HG02642 (cell line): ENCODE data around the gene INPP5J.

Experiments used
- ATAC-seq: cut with Tn5 transposase; IDR thresholded peaks from one replicate; pipeline ENCODE4 v1.9.1; 2021; ENCODE audit warnings: mild to moderate bottlenecking; ENCODE audit not compliant: unreplicated experiment, poor library complexity

Gene INPP5J

GRCh38 chr22:31124290-31124689, 1.5 kb downstream of the INPP5J start:
- no peak for ATAC-seq

DNA sequence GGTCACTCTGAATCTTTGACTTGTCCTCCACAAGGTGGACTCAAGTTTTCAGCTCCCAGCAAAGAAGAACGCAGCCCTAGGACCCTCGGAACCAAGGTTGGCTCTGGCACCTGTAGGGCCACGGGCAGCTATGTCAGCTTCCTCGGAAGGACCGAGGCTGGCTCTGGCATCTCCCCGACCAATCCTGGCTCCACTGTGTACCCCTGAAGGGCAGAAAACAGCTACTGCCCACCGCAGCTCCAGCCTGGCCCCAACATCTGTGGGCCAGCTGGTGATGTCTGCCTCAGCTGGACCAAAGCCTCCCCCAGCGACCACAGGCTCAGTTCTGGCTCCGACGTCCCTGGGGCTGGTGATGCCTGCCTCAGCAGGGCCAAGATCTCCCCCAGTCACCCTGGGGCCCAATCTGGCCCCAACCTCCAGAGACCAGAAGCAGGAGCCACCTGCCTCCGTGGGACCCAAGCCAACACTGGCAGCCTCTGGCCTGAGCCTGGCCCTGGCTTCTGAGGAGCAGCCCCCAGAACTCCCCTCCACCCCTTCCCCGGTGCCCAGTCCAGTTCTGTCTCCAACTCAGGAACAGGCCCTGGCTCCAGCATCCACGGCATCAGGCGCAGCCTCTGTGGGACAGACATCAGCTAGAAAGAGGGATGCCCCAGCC, 2.2 kb downstream of the INPP5J start:
- no peak for ATAC-seq

DNA sequence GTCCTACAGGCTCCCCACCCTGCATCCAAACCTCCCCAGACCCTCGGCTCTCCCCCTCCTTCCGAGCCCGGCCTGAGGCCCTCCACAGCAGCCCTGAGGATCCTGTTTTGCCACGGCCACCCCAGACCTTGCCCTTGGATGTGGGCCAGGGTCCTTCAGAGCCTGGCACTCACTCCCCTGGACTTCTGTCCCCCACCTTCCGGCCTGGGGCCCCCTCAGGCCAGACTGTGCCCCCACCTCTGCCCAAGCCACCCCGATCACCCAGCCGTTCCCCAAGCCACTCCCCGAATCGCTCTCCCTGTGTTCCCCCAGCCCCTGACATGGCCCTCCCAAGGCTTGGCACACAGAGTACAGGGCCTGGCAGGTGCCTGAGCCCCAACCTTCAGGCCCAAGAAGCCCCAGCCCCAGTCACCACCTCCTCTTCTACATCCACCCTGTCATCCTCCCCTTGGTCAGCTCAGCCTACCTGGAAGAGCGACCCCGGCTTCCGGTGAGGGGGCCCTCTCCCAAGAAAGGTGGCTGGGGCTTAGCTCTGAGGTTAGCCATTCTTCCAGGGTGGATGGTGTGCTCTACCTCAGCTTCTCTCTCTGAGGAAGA, 2.9 kb downstream of the INPP5J start:
- no peak for ATAC-seq

- ATAC-seq, result no peak
Measured at GRCh38 chr22:31126128-31126868, 3.5 kb downstream of the INPP5J start.

GRCh38 chr22:31126869-31127175, 4.1 kb downstream of the INPP5J start:
- no peak for ATAC-seq

DNA sequence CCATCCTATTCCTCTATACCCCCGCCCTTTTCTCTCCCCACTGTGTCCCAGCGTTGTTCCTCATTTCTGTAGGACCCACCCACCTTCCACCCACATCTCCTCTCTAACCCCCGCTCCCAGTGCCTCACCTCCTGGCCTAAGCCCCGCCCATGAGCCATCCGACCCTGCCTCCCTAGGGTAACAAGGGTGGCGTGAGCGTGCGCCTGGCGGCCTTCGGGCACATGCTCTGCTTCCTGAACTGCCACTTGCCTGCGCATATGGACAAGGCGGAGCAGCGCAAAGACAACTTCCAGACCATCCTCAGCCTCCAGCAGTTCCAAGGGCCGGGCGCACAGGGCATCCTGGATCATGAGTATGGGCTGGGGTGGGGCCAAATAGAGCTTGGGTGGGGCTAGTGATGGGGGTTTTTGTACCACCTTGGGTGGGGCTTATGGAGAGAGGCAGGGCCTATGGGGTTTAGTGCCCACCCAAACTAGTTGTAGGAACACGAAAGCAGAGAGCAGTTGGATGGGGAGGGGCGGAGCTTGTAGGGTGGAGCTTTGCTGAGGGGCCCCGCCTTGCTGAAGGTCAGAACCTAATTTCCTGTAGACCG, 4.5 kb downstream of the INPP5J start:
- no peak for ATAC-seq

- ATAC-seq, result no peak
Measured at GRCh38 chr22:31128156-31128555, 5.4 kb downstream of the INPP5J start.

DNA sequence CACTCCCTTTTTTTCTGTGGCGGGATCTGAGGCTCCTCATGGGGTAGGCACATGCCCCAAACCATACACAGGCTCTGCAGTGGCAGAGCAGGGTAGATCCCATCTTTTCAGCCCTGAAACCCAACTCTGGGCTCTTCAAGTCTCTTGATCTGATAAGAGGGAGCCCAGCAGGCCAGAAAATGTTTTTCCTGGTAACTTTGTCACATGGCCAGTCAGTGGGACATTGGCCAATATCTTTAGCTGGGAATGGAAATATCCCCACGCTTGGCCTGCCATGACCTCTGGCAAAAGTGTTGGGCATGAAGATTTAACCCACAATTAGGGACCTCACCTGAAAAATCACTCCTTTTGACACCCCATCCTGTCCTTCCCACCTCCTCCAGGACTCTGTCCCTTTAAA, 8.1 kb downstream of the INPP5J start:
- ATAC-seq, result no peak

GRCh38 chr22:31133911-31134310, 11.1 kb downstream of the INPP5J start:
- ATAC-seq, result no peak

DNA sequence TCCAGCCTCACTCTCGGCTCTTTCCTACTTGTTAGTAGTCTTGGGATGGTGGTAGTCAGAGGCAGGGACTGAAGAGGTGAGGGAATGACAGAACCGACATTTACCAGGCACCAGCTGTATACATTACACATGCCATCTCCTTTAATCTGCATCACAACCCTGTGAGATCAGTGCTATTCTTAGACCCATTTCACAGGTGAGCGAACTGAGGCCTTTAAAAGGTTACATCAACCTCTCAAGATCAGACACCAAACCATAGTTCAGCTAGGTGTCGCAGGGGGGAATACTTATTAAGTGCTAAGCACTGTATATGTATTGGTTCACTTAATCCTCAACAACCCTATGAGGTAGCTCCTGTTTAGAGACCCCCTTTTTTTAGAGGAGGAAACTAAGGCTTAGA, 11.9 kb downstream of the INPP5J start:
- ATAC-seq, result no peak

GRCh38 chr22:31135706-31136105, 12.9 kb downstream of the INPP5J start:
- no peak for ATAC-seq

DNA sequence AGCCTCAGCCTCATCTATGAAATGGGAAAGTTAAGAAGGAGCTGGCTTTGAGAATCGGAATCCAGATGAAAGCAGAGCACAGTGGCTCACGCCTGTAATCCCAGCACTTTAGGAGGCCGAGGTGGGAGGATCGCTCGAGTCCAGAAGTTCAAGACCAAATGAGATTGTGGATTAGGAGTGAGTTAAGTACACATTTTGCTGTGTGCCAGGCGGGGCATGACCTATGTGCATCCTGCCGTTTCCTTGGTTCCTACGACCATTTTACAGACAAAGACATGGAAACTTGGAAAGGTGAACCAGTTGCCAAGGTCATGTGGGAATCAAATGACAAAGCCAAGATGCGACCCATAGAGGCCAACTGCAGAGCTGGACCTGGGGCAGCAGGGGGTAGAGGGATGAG, 13.4 kb downstream of the INPP5J start:
- no peak for ATAC-seq

DNA sequence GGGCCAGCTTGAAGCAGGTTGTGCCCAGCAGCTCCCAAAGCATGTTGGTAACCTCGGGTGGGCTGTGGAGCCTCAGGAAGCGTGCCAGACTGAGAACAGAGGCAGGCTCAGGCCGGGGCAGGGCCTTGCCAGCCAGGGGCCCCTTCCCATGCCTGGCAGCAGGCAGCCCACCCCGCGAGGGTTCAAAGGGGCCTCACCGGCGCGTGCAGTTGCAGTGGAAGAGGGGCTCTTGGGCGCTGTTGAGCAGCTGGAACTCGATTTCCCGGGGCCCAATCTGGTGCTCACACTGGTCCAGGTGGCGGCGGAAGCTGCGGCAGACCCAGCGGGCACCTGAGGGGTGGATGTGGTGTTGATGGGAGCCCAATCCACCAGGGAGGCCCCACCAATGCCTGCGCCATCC, 13.9 kb downstream of the INPP5J start:
- ATAC-seq, result no peak

- no peak for ATAC-seq
Measured at GRCh38 chr22:31137721-31138120, 15.0 kb downstream of the INPP5J start.

DNA sequence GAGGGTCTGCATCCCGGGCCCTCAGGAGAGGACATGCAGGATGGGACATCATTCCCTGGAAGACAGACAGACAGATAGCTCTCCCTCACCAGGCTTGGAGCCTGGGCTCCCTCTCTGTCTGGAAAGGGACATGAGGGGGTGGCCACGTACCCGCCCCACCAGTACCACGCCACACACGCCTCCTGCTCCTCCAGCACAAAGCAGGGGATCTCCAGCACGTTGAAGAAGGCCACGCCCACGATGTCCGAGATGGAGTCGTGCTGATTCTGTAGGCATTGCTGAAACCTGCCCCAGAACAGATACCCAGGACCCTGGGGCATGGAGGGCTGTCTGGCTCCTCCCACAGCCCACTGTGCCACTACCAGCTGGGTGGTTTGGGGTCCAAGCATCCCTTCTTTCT, 15.4 kb downstream of the INPP5J start:
- ATAC-seq, result no peak

DNA sequence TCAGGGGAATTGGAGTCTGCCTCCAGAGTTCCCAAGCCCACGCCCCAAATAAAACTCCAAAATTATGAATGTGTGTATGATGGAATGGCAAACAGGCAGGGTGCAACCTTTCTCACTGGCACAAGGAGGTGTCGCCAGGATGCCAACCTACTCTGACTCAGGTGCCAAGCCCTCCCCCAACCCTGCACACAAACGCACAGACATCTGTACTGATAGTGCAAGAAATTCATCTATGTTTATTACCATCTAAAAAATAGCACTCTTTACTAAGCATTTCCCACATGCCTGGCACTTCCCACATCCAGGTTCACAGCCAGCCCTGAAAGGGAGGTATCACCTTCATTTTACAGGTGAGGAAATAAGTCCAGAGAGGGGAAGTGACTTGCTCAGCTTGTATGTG, 16.3 kb downstream of the INPP5J start:
- ATAC-seq, result no peak

DNA sequence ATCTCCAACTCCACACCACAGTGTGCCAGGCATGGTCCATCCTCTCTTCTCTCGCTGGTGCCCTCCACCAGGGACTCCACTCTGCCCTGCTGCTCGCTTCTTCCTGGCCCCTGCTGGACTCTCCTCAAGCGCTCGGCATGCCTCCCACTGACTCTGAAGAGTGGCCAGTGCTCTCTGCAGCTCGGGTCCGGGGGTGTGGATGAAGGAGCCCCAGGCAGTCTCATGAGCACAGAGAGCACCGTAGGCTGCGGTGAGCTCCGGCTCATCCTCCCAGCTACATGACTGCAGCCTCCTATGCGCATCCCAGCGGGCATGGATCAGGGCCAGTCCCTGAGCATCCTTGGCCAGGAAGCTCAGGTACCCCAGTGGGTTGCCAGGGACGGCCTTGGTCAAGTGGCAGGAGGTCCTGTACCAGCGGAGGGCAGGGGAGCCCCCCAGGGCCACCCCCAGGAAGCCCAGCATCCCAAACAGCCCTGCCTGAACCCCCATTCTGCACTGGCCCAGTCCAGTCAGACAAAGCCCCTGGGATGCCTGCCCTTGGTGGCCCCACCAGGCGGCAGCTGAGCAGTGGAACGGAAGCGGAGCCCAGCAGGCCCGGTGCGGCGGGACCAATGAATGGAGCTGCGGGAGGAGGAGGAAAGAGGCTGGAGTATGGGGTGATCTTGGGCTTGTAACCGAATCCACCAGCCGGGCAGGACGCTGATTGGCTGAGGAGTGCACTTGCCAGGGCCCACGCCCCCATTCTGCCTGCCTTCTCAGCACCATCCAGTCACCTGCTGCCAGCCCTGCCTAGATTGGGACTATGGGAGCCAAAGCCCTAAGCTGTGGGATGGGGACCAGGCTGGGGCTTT, 17.3 kb downstream of the INPP5J start, which contains the start of gene PLA2G3:
Gene PLA2G3 (minus strand): TSS at position 643 of the 851 bp plus-strand sequence. CDS start 154 bp downstream, at position 489.
- no peak for ATAC-seq

DNA sequence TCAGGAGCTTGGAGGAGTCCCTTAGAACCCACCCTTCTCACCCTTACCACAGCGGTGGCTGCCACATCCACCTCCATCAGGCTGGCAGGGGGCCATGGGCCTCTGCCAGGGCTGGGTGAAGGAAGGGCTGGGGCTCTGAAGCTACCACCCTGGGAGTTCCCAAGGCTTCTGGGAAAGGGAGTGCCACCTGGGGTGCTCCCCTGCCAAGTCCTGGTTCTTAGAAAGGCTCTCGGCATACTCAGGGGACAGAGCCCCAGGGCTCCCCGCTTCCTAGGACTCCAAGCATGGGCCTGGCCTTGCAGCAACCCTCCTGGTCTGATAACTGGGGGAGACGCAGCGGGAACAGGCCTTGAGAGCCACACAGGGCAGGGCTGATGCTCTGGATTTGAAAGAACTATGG, 18.0 kb downstream of the INPP5J start:
- no peak for ATAC-seq

GRCh38 chr22:31141551-31141950, 18.8 kb downstream of the INPP5J start:
- no peak for ATAC-seq

GRCh38 chr22:31142285-31142684, 19.5 kb downstream of the INPP5J start:
- no peak for ATAC-seq
